Keratinocyte (primary cell): ENCODE data around the gene CCDC197. TPM values are rescaled to one million over a fixed set of nuclear protein-coding genes. Genes with fewer than 3 reads are reported as not detected.

ENCODE experiments used
- DNase-seq: peaks from one replicate; pipeline ENCODE4 v3.0.0-alpha.2; 2011; ENCODE audit warnings: low read depth, missing footprints, low spot score
- FAIRE-seq: peaks from 2 replicates; lab custom pipeline; 2011; peaks lifted over from hg19 to GRCh38; lab: Jason Lieb, UNC
- H2AFZ ChIP-seq: 2 replicates; pipeline ENCODE4 v1.6.0; 2012; ENCODE audit warnings: low read length, control low read depth, inconsistent platforms; ENCODE audit not compliant: control insufficient read depth
- H3K27ac ChIP-seq: 2 replicates; pipeline ENCODE4 v1.5.1; 2011; ENCODE audit warnings: low read length; ENCODE audit not compliant: control insufficient read depth, insufficient read depth
- H3K27me3 ChIP-seq: 3 replicates; pipeline ENCODE4 v1.6.0; 2011; ENCODE audit warnings: low read length; ENCODE audit not compliant: control insufficient read depth, insufficient read depth; ENCODE audit errors: extremely low read depth
- H3K36me3 ChIP-seq, 2 experiments: 2 replicates in 1 of 2; 3 replicates in 1 of 2; pipeline ENCODE4 v1.5.1; 2011; ENCODE audit warnings: low read length in 2 of 2, mild to moderate bottlenecking in 1 of 2; ENCODE audit not compliant: control insufficient read depth in 2 of 2, insufficient read depth in 2 of 2; ENCODE audit errors: extremely low read depth in 1 of 2
- H3K4me1 ChIP-seq: 3 replicates; pipeline ENCODE4 v1.5.1; 2011; ENCODE audit warnings: low read length; ENCODE audit not compliant: control insufficient read depth, insufficient read depth; ENCODE audit errors: extremely low read depth
- H3K4me2 ChIP-seq: 3 replicates; pipeline ENCODE4 v1.6.0; 2011; ENCODE audit warnings: low read depth, low read length; ENCODE audit not compliant: control insufficient read depth, insufficient read depth; ENCODE audit errors: extremely low read depth
- H3K4me3 ChIP-seq, 3 experiments: fragments of 200-600 bp in 1 of 3; sonication (generic) in 1 of 3; 2 replicates in 2 of 3; 3 replicates in 1 of 3; pipeline ENCODE4 v1.5.1; 2011 to 2016; ENCODE audit warnings: low read length in 3 of 3, mild to moderate bottlenecking in 3 of 3, control low read depth in 2 of 3, inconsistent platforms in 1 of 3, low read depth in 1 of 3, mixed read lengths in 1 of 3, mixed run types in 1 of 3, moderate library complexity in 1 of 3; ENCODE audit not compliant: control insufficient read depth in 2 of 3, insufficient read depth in 2 of 3; ENCODE audit errors: extremely low read depth in 1 of 3
- H3K79me2 ChIP-seq: 2 replicates; pipeline ENCODE4 v1.6.0; 2012; ENCODE audit warnings: low read length; ENCODE audit not compliant: control insufficient read depth, insufficient read depth
- H3K9ac ChIP-seq: 3 replicates; pipeline ENCODE4 v1.6.0; 2011; ENCODE audit warnings: low read length; ENCODE audit not compliant: control insufficient read depth, insufficient read depth; ENCODE audit errors: extremely low read depth
- H3K9me1 ChIP-seq: 3 replicates; pipeline ENCODE4 v1.6.0; 2011; ENCODE audit warnings: low read length; ENCODE audit not compliant: control insufficient read depth, insufficient read depth; ENCODE audit errors: extremely low read depth
- H3K9me3 ChIP-seq: 2 replicates; pipeline ENCODE4 v1.5.1; 2012; ENCODE audit warnings: low read depth, low read length; ENCODE audit not compliant: control insufficient read depth
- H4K20me1 ChIP-seq: 3 replicates; pipeline ENCODE4 v1.6.0; 2011; ENCODE audit warnings: low read length; ENCODE audit not compliant: control insufficient read depth, insufficient read depth; ENCODE audit errors: extremely low read depth
- CTCF ChIP-seq, 3 experiments: IDR thresholded peaks in 1 of 3; conservative IDR thresholded peaks in 1 of 3; optimal IDR thresholded peaks in 1 of 3; 2 replicates in 2 of 3; 3 replicates in 1 of 3; pipeline versions ENCODE3 to v1.5.1; 2011; ENCODE audit warnings: low read length in 3 of 3, mild to moderate bottlenecking in 3 of 3, moderate library complexity in 2 of 3, control low read depth in 1 of 3, inconsistent platforms in 1 of 3; ENCODE audit not compliant: insufficient read depth in 2 of 3; ENCODE audit errors: extremely low read depth in 1 of 3
- EZH2 ChIP-seq: IDR thresholded peaks from one replicate; pipeline ENCODE4 v1.6.1; 2012; ENCODE audit warnings: inconsistent platforms, mild to moderate bottlenecking, low read length, moderate library complexity
- dilution Hi-C: fragments of 300-500 bp; cut with MboI; formaldehyde crosslinking; loops from one replicate; pipeline ENCODE4 v1.7.0; 2020; ENCODE audit warnings: low sequenced_read_pairs; ENCODE audit not compliant: extremely low pct_ligation_motif_present
- polyA plus RNA-seq, 5 experiments: library from polyadenylated mRNA; depleted of rRNA in 3 of 5; stranded (reverse) in 3 of 5; stranded (forward) in 1 of 5; unstranded in 1 of 5; fragments of >200 nt; gene quantifications; 1 replicate in 1 of 5; 2 replicates in 3 of 5; 3 replicates in 1 of 5; pipeline versions ENCODE4 v1.2.1 to v1.2.3, GENCODE V29; 2011 to 2012; ENCODE audit warnings: missing spikeins in 2 of 5, low read depth in 1 of 5, low replicate concordance in 1 of 5

CCDC197 gene
- polyA plus RNA-seq, 1 donor (not counting 4 experiments of a cell fraction or from before 2014, with no cell fraction given): not detected

GRCh38 chr14:94036313-94037167, 39.4 kb downstream of the CCDC197 start:
- H3K4me2 ChIP-seq: no peak overlapping the region
- TF ChIP-seq EZH2: no peak
- TF ChIP-seq CTCF (optimal IDR thresholded peaks at IDR 0.05 in 1 of 3, IDR thresholded peaks at IDR 0.05 in 1 of 3, conservative IDR thresholded peaks at IDR 0.05 in 1 of 3; ENCODE audit: extremely low read depth in 1 of 3, insufficient read depth in 2 of 3, low read length in 3 of 3): peak; percentile 84 to 95 (median 86)
- peak; percentile 93 for FAIRE-seq
- H3K79me2 ChIP-seq: no peaks in the 10 kb centered on the region
- no peak overlapping the region for H3K27ac ChIP-seq
- no peak overlapping the region for H3K9ac ChIP-seq
- H3K36me3 ChIP-seq: peaks cover 0 to 11% of the 10 kb centered on the region in 2 experiments
- H3K9me3 ChIP-seq: no peaks in the 10 kb centered on the region
- H3K4me3 ChIP-seq: no peak overlapping the region
- H3K4me1 ChIP-seq: no peaks in the 10 kb centered on the region
- no peaks in the 10 kb centered on the region for H3K27me3 ChIP-seq
- H2AFZ ChIP-seq: no peak overlapping the region
- dilution Hi-C loops: no loop called here
- H3K9me1 ChIP-seq: no peaks in the 10 kb centered on the region
- peak; percentile 32 for DNase-seq
- H4K20me1 ChIP-seq: no peaks in the 10 kb centered on the region

- TF ChIP-seq CTCF (optimal IDR thresholded peaks at IDR 0.05 in 1 of 3, IDR thresholded peaks at IDR 0.05 in 1 of 3, conservative IDR thresholded peaks at IDR 0.05 in 1 of 3; ENCODE audit: extremely low read depth in 1 of 3, insufficient read depth in 2 of 3, low read length in 3 of 3): no peak
- TF ChIP-seq EZH2: no peak
- no peak overlapping the region for H3K27ac ChIP-seq
- H3K9me3 ChIP-seq: no peaks in the 10 kb centered on the region
- peaks cover 0 to 11% of the 10 kb centered on the region in 2 experiments for H3K36me3 ChIP-seq
- no peaks in the 10 kb centered on the region for H3K4me1 ChIP-seq
- no peak overlapping the region for H3K9ac ChIP-seq
- H4K20me1 ChIP-seq: no peaks in the 10 kb centered on the region
- no peaks in the 10 kb centered on the region for H3K9me1 ChIP-seq
- no peak overlapping the region for H3K4me2 ChIP-seq
- no peak overlapping the region for H2AFZ ChIP-seq
- dilution Hi-C loops: no loop called here
- FAIRE-seq: no peak
- no peak overlapping the region for H3K4me3 ChIP-seq
- DNase-seq: no peak
- H3K79me2 ChIP-seq: no peaks in the 10 kb centered on the region
- H3K27me3 ChIP-seq: no peaks in the 10 kb centered on the region
Observed at GRCh38 chr14:94037954-94038353, 40.9 kb downstream of the CCDC197 start.
